OCI-LY7 (cell line): Measurements from ENCODE around the gene ZNF70. TPM values are rescaled to one million over a fixed set of nuclear protein-coding genes. Genes with fewer than 3 reads are reported as not detected.

Source experiments
- BruUV-seq: library from RNA; stranded (reverse); fragments of 400-500 nt; replicated peaks from 2 replicates; lab custom pipeline; 2021; lab: Mats Ljungman, UMichigan
- CTCF ChIA-PET: fragments of 300-600 bp; sonication (Branson Sonifier 250); formaldehyde crosslinking; loops from one replicate; lab custom pipeline; 2022; ENCODE audit warnings: antibody characterized with exemption; ENCODE audit not compliant: unreplicated experiment; lab: Charles Lee
- POLR2A ChIA-PET: fragments of 300-600 bp; sonication (Branson Sonifier 250); formaldehyde crosslinking; loops from one replicate; lab custom pipeline; 2022; ENCODE audit warnings: antibody characterized with exemption; lab: Charles Lee
- DNase-seq: peaks from one replicate; pipeline ENCODE4 v3.0.0-alpha.2; 2015; ENCODE audit warnings: low spot score
- H2AFZ ChIP-seq: fragments of 200-600 bp; sonication (generic), shearing (Covaris generic); 2 replicates; pipeline ENCODE4 v1.6.1; 2014; ENCODE audit warnings: mild to moderate bottlenecking, antibody characterized with exemption, low read length, moderate library complexity
- H3K27ac ChIP-seq: fragments of 200-600 bp; sonication (generic); 2 replicates; pipeline ENCODE4 v1.5.1; 2014; ENCODE audit warnings: mixed run types, low read depth, mild to moderate bottlenecking, moderate library complexity, low read length, inconsistent platforms; ENCODE audit not compliant: poor library complexity, severe bottlenecking
- H3K36me3 ChIP-seq: fragments of 200-600 bp; sonication (generic); 2 replicates; pipeline ENCODE4 v1.6.1; 2014; ENCODE audit warnings: mild to moderate bottlenecking, antibody characterized with exemption, low read length, moderate library complexity, mixed read lengths; ENCODE audit not compliant: insufficient read depth
- H3K4me1 ChIP-seq: fragments of 200-600 bp; sonication (generic); 2 replicates; pipeline ENCODE4 v1.5.1; 2014; ENCODE audit warnings: mild to moderate bottlenecking, low read length; ENCODE audit not compliant: insufficient read depth, poor library complexity, severe bottlenecking
- H3K4me2 ChIP-seq: fragments of 200-600 bp; sonication (generic); 2 replicates; pipeline ENCODE4 v1.6.1; 2014; ENCODE audit warnings: mild to moderate bottlenecking, low read length
- H3K4me3 ChIP-seq: fragments of 200-600 bp; sonication (generic); 2 replicates; pipeline ENCODE4 v1.5.1; 2014; ENCODE audit warnings: mild to moderate bottlenecking, low read depth, low read length; ENCODE audit not compliant: poor library complexity, severe bottlenecking
- H3K79me2 ChIP-seq: fragments of 200-600 bp; sonication (generic); 2 replicates; pipeline ENCODE4 v1.6.1; 2016; ENCODE audit warnings: low read depth, mild to moderate bottlenecking, low read length, moderate library complexity, mixed read lengths; ENCODE audit not compliant: insufficient read depth
- H3K9me2 ChIP-seq: fragments of 200-600 bp; sonication (generic); 2 replicates; pipeline ENCODE4 v1.6.1; 2016; ENCODE audit warnings: mild to moderate bottlenecking, low read length, mixed read lengths; ENCODE audit not compliant: insufficient read depth
- H3K9me3 ChIP-seq: fragments of 200-600 bp; sonication (generic); 2 replicates; pipeline ENCODE4 v1.6.1; 2014; ENCODE audit warnings: mild to moderate bottlenecking, mixed run types, low read length, mixed read lengths
- H4K20me1 ChIP-seq: fragments of 200-600 bp; sonication (generic); 2 replicates; pipeline ENCODE4 v1.6.1; 2014; ENCODE audit warnings: mild to moderate bottlenecking, antibody characterized with exemption, low read length, moderate library complexity, mixed read lengths; ENCODE audit not compliant: insufficient read depth
- EZH2phosphoT487 ChIP-seq: fragments of 200-600 bp; sonication (generic); IDR thresholded peaks from 2 replicates; pipeline ENCODE4 v1.6.1; 2018; ENCODE audit warnings: low read depth, borderline replicate concordance, mild to moderate bottlenecking, mixed run types, antibody characterized with exemption, low read length, moderate library complexity, mixed read lengths
- intact Hi-C: fragments of 100-400 bp; cut with micrococcal nuclease; formaldehyde crosslinking; loops from one replicate; pipeline ENCODE4 v1.10.0; 2022; ENCODE audit not compliant: unreplicated experiment
- total RNA-seq, 2 experiments: library from RNA; depleted of rRNA in 1 of 2; stranded (reverse); fragments of >200 nt in 1 of 2; shearing (Covaris generic) in 1 of 2; gene quantifications; 2 replicates each; pipeline ENCODE4 v1.2.3, GENCODE V29; 2014 to 2022
- TF ChIP-seq, protein P1 (sequence below): fragments of 200-600 bp; sonication (generic); conservative IDR thresholded peaks from 2 replicates; pipeline ENCODE4 v1.5.1; 2014; ENCODE audit warnings: mild to moderate bottlenecking, antibody characterized with exemption, low read length, moderate library complexity, mixed read lengths

Gene ZNF70
- total RNA-seq, 2 experiments from 2014 or later, result 6.0 to 8.4 TPM

GRCh38 chr22:23772649-23773473, 21.9 kb upstream of the ZNF70 start, which contains the start of gene MMP11:
Gene MMP11 (plus strand): TSS chr22:23772849. CDS start chr22:23772871, 22 bp downstream.
- intact Hi-C loops, result no loop called here
- Histone ChIP-seq H3K9me2 (no peaks in the 10 kb centered on the region), H3K4me1 (peaks cover 56% of the 10 kb centered on the region), H3K27ac (peak within 1 kb of the TSS; percentile 36), H3K9me3 (no peaks in the 10 kb centered on the region), H3K4me3 (peak within 1 kb of the TSS; percentile 68), H3K36me3 (no peaks in the 10 kb centered on the region), H4K20me1 (no peaks in the 10 kb centered on the region), H3K79me2 (no peaks in the 10 kb centered on the region), H3K4me2 (peak within 1 kb of the TSS; percentile 94), H2AFZ (peak within 1 kb of the TSS; percentile 68; the same call in 1 of the 2 replicates)
- ChIA-PET CTCF (interaction anchor here (1.3 kb wide), 1 partner anchor 77 kb away, joined by 4 read pairs; no protein-coding TSS in a partner anchor), POLR2A (interaction anchor here (0.9 kb wide), 1 partner anchor 73 kb away, joined by 4 read pairs; no protein-coding TSS in a partner anchor)
- no peak for TF ChIP-seq EZH2phosphoT487
- TF ChIP-seq, protein P1, sequence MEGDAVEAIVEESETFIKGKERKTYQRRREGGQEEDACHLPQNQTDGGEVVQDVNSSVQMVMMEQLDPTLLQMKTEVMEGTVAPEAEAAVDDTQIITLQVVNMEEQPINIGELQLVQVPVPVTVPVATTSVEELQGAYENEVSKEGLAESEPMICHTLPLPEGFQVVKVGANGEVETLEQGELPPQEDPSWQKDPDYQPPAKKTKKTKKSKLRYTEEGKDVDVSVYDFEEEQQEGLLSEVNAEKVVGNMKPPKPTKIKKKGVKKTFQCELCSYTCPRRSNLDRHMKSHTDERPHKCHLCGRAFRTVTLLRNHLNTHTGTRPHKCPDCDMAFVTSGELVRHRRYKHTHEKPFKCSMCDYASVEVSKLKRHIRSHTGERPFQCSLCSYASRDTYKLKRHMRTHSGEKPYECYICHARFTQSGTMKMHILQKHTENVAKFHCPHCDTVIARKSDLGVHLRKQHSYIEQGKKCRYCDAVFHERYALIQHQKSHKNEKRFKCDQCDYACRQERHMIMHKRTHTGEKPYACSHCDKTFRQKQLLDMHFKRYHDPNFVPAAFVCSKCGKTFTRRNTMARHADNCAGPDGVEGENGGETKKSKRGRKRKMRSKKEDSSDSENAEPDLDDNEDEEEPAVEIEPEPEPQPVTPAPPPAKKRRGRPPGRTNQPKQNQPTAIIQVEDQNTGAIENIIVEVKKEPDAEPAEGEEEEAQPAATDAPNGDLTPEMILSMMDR, result peak; percentile 48
- peak; percentile 72 for DNase-seq
- BruUV-seq, result no TSS peak

DNA sequence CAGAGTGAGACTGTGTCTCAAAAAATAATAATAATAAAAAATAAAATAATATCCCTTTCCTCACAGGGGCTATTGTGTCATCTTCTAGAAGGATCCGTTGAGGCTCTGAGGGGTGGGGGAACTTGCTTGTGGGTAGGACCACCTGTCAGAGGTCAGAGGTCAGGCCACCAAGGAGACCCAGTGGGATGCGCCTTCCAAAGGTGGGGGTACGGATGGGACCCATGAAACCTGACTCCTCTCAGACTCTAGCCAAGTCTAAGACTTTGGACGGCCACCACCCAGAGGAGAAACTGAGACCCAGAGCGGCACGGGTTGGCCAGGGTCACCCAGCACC, 21.4 kb upstream of the ZNF70 start:
- H3K4me1 ChIP-seq, result peaks cover 56% of the 10 kb centered on the region

More for the DNA sequence above, 21.4 kb upstream of the ZNF70 start:
- Histone ChIP-seq H3K9me3 (no peaks in the 10 kb centered on the region), H3K36me3 (no peaks in the 10 kb centered on the region), H3K4me3 (peak overlapping the region; percentile 68), H4K20me1 (no peaks in the 10 kb centered on the region), H3K4me2 (peak overlapping the region; percentile 94), H3K27ac (peak overlapping the region; percentile 36), H3K79me2 (peaks cover 5% of the 10 kb centered on the region), H2AFZ (peak overlapping the region; percentile 52; the same call in 1 of the 2 replicates), H3K9me2 (no peaks in the 10 kb centered on the region)
- intact Hi-C loops, result no loop called here
- CTCF ChIA-PET, result interaction anchor here (1.3 kb wide), 1 partner anchor 78 kb away, joined by 4 read pairs; no protein-coding TSS in a partner anchor
- no peak for DNase-seq
- TF ChIP-seq, protein P1, result no peak
- no peak for TF ChIP-seq EZH2phosphoT487
- BruUV-seq, result no TSS peak
- POLR2A ChIA-PET, result interaction anchor here (0.9 kb wide), 1 partner anchor 74 kb away, joined by 4 read pairs; no protein-coding TSS in a partner anchor
